Measurements from ENCODE around the gene TMEM33.

The TMEM33 gene

GRCh38 chr4:41944089-41944488 lies 8.9 kb downstream of the TMEM33 start:
- no peaks in the 10 kb centered on the region for H3K27me3 ChIP-seq (ENCODE audit: insufficient read depth, poor library complexity, severe bottlenecking)
- no peak for DNase-seq (ENCODE audit: low read depth in 1 of 2, low spot score in 1 of 2)
- TF ChIP-seq GABPA (IDR thresholded peaks at IDR 0.05; ENCODE audit: low read depth) (no peak), REST (IDR thresholded peaks at IDR 0.05; ENCODE audit: insufficient replicate concordance, low read depth) (no peak), CTCF (IDR thresholded peaks at IDR 0.05; ENCODE audit: insufficient read depth, low read length) (no peak), SPI1 (IDR thresholded peaks at IDR 0.05; ENCODE audit: borderline replicate concordance, low read depth) (no peak), POLR2AphosphoS5 (IDR thresholded peaks at IDR 0.05; ENCODE audit: low read depth) (no peak)
- no peak overlapping the region for H3K4me3 ChIP-seq (replicated peaks; ENCODE audit: insufficient read depth, low read length)
- no peak overlapping the region for H3K27ac ChIP-seq (replicated peaks)

GRCh38 chr4:41949531-41949930 lies 14.3 kb downstream of the TMEM33 start:
- Histone ChIP-seq H3K4me3 (replicated peaks; ENCODE audit: insufficient read depth, low read length) (no peak overlapping the region), H3K27me3 (ENCODE audit: insufficient read depth, poor library complexity, severe bottlenecking) (no peaks in the 10 kb centered on the region), H3K27ac (replicated peaks) (no peak overlapping the region)
- no peak for DNase-seq (ENCODE audit: low read depth in 1 of 2, low spot score in 1 of 2)
- TF ChIP-seq SPI1 (IDR thresholded peaks at IDR 0.05; ENCODE audit: borderline replicate concordance, low read depth) (no peak), REST (IDR thresholded peaks at IDR 0.05; ENCODE audit: insufficient replicate concordance, low read depth) (no peak), CTCF (IDR thresholded peaks at IDR 0.05; ENCODE audit: insufficient read depth, low read length) (no peak), GABPA (IDR thresholded peaks at IDR 0.05; ENCODE audit: low read depth) (no peak), POLR2AphosphoS5 (IDR thresholded peaks at IDR 0.05; ENCODE audit: low read depth) (no peak)

- Histone ChIP-seq H3K27ac (replicated peaks) (no peak overlapping the region), H3K27me3 (ENCODE audit: insufficient read depth, poor library complexity, severe bottlenecking) (no peaks in the 10 kb centered on the region), H3K4me3 (replicated peaks; ENCODE audit: insufficient read depth, low read length) (no peak overlapping the region)
- DNase-seq (ENCODE audit: low read depth in 1 of 2, low spot score in 1 of 2): peak in 1 of 2 experiments; percentile 34
- no peak for TF ChIP-seq SPI1 (IDR thresholded peaks at IDR 0.05; ENCODE audit: borderline replicate concordance, low read depth)
- no peak for TF ChIP-seq POLR2AphosphoS5 (IDR thresholded peaks at IDR 0.05; ENCODE audit: low read depth)
- TF ChIP-seq GABPA (IDR thresholded peaks at IDR 0.05; ENCODE audit: low read depth): no peak
- TF ChIP-seq CTCF (IDR thresholded peaks at IDR 0.05; ENCODE audit: insufficient read depth, low read length): peak; percentile 4
- no peak for TF ChIP-seq REST (IDR thresholded peaks at IDR 0.05; ENCODE audit: insufficient replicate concordance, low read depth)
These were observed 22.4 kb downstream of the TMEM33 start for GRCh38 chr4:41957634-41958033.

Data from HL-60 (cell line).